ENCODE results near the gene SH3BP5L. TPM values are rescaled to one million over a fixed set of nuclear protein-coding genes. Genes with fewer than 3 reads are reported as not detected.
A peak's percentile ranks its signal among the peaks of the same experiment; 100 is the strongest.

SH3BP5L gene
- total and polyA plus RNA-seq, 10 of the 15 experiments (the other 5 are each of a cell fraction or from before 2014, with no cell fraction given) = 1.1 to 22.8 (median 10.9) TPM

- TF ChIP-seq ZBTB4 (CRISPR knock-in tag; IDR thresholded peaks at IDR 0.05) = no peak
- no peak for TF ChIP-seq MAX (IDR thresholded peaks at IDR 0.05; ENCODE audit: low read depth, low read length)
- no peak for TF ChIP-seq JUNB (IDR thresholded peaks at IDR 0.05)
- peak; percentile 38 to 58; a peak in 2 of 4 replicates for TF ChIP-seq IKZF2 (IDR thresholded peaks at IDR 0.05)
- peak; percentile 28; the same call in 1 of the 2 replicates for TF ChIP-seq SPI1 (IDR thresholded peaks at IDR 0.05; ENCODE audit: borderline replicate concordance, insufficient read depth, low read depth, low read length)
- no peak for TF ChIP-seq TCF3 (IDR thresholded peaks at IDR 0.05; ENCODE audit: borderline replicate concordance, insufficient read depth, low read depth, low read length)
- no peak for TF ChIP-seq RAD51 (IDR thresholded peaks at IDR 0.05)
- peak; percentile 59; the same call in 1 of the 2 replicates for TF ChIP-seq ZSCAN29 (IDR thresholded peaks at IDR 0.05)
- TF ChIP-seq BCL3 (IDR thresholded peaks at IDR 0.05; ENCODE audit: borderline replicate concordance, insufficient read depth, low read depth, low read length, poor library complexity, severe bottlenecking) = no peak
- TF ChIP-seq MEF2A (IDR thresholded peaks at IDR 0.05; ENCODE audit: insufficient read depth, low read depth, low read length) = 0 out of 2 replicates have a peak, but pooled peaks have one; percentile 12
- TF ChIP-seq RELA (IDR thresholded peaks at IDR 0.05; ENCODE audit: borderline replicate concordance, partially characterized antibody) = no peak
- no peak for TF ChIP-seq CTCF (IDR thresholded peaks at IDR 0.05 in 2 of 3, conservative IDR thresholded peaks at IDR 0.05 in 1 of 3; ENCODE audit: control insufficient read depth in 2 of 3, extremely low read depth in 1 of 3, insufficient read depth in 1 of 3, low read depth in 3 of 3, low read length in 3 of 3)
- no peak for TF ChIP-seq GATAD2B (conservative IDR thresholded peaks at IDR 0.05; ENCODE audit: low read depth)
- no peak for TF ChIP-seq KLF5 (IDR thresholded peaks at IDR 0.05; ENCODE audit: partially characterized antibody)
- no peak for TF ChIP-seq SMC3 (IDR thresholded peaks at IDR 0.05; ENCODE audit: borderline replicate concordance, low read length)
Observed at GRCh38 chr1:248818505-248819374, 7.0 kb downstream of the SH3BP5L start (continued).
